ENCODE results near the gene DPM2. TPM values are rescaled to one million over a fixed set of nuclear protein-coding genes. Genes with fewer than 3 reads are reported as not detected.

The DPM2 gene, protein sequence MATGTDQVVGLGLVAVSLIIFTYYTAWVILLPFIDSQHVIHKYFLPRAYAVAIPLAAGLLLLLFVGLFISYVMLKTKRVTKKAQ
- 51.9 and 56.2 TPM in 2 replicates for total RNA-seq (2014; rRNA removed; shearing (Covaris generic))

GRCh38 chr9:127937388-127938297 is at the start of gene DPM2:
Gene DPM2 (minus strand): TSS chr9:127937854. CDS start chr9:127937820, 34 bp downstream.
- peak; percentile 95 for DNase-seq (ENCODE audit: low read depth)

GRCh38 chr9:127987103-127987614 is 49.5 kb upstream of the DPM2 start:
- DNase-seq (ENCODE audit: low read depth), result peak; percentile 85

GRCh38 chr9:127985011-127985410 is 47.4 kb upstream of the DPM2 start:
- no peak for DNase-seq (ENCODE audit: low read depth)

DNA sequence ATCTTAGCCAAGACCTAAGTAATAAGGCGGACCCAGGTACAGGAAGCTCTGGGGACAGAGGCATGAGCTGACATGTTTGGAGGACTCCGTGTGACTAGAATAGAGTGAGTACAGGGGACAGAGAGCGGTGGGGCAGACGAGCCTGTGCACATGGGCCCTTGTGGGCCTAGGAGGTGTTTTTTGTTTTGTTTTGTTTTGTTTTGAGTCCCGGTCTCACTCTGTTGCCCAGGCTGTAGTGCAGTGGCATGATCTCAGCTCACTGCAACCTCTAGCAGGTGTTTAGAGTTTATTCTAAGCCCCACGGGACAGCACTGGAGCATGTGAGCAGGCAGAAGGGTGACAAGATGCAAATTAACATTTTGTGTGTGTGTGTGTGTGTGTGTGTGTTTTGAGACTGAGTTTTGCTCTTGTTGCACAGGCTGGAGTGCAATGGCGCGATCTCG is 46.2 kb upstream of the DPM2 start:
- no peak for DNase-seq (ENCODE audit: low read depth)

DNA sequence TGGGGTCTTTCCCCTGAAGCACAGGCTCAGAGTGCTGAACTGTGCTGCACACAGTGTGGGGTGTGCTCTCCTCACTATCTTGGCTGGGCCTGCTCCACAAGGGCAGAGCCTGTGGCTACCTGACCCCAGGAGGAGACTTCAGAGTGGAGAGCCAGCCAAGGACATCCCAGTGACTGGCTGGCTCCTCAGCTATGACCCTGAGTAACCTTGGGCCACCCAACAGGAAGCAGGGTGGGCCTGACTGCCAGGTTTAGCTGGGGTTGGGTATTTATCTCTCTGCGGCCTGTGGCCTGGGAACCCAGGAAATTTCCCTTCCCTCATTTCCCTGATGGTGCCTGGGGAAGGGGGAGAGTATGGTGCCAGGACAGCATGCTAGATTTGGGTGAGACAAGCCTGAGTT is 45.3 kb upstream of the DPM2 start:
- no peak for DNase-seq (ENCODE audit: low read depth)

DNA sequence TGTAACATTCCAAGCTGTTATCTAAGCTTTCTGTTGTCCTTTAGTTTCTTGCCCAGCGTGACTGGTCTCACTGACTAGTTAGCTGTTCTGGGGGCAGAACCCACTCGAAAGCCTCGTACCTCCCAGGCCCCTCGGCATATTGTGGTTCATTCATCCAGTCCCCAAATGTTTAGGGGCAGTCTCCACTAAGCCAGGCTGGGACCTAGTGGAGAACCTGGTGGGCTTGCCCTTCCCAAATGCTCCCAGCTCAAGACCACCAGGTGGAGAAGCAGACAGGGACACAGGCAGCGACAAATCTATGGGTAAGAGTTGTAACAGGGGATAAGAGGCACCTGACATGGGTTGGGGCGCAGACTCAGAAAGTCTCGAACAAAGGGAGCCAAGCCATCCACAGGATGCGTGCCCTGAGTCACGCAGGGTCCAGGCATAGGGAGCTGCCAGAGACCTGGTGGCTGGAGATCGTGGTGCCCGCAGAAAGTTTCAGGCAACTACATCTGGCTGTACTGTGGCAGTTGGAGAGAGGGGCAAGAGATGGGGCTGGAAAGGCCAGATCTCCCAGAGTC is 44.0 kb upstream of the DPM2 start:
- no peak for DNase-seq (ENCODE audit: low read depth)

DNA sequence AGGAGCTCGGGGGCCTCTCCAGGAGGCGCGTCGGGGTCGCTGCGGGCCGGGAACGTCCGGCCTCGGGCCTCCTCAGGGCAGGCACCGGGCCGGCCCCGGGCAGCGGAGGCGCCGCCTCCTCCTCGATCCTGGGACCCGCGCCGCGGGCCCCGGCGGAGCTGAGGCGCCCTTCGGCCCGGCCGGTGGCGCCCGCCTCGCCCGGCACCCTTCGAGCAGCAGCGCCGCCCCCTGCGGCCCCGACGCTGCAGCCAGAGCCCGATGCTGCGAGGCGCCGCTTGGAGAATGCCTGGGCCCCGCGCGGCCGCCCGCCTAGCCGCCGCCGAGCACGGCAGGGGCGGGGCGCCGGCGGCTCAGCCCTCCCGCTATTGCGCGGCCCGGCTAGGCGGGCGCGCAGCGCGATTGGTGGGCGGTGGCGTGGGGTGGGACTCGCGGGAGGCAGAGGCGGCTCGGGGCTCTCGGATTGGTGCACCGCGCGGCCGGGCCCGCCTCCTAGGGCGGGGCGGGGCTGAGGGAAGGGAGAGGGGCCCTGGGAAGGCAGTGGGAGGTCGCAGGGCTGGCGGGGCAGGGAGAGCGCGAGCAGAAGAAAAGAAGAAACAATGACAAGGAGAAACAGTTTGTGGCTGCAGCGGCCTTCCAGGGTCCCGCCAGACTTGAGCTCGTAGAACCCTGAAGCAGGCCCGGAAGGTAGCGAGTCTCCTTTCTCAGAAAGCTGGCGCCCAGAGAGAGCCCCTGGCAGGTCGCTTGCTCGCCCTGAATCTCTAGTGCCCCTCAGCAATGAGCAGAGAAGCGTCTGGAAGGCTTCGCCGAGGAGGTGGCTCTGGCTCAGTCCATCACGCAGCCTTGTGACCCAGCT is 43.3 kb upstream of the DPM2 start, which contains the start of gene EEIG1:
Gene EEIG1 (minus strand): TSS at position 284 of the 853 bp plus-strand sequence. CDS start 852 bp downstream, outside the sequence.
- DNase-seq (ENCODE audit: low read depth), result peak; percentile 99

DNA sequence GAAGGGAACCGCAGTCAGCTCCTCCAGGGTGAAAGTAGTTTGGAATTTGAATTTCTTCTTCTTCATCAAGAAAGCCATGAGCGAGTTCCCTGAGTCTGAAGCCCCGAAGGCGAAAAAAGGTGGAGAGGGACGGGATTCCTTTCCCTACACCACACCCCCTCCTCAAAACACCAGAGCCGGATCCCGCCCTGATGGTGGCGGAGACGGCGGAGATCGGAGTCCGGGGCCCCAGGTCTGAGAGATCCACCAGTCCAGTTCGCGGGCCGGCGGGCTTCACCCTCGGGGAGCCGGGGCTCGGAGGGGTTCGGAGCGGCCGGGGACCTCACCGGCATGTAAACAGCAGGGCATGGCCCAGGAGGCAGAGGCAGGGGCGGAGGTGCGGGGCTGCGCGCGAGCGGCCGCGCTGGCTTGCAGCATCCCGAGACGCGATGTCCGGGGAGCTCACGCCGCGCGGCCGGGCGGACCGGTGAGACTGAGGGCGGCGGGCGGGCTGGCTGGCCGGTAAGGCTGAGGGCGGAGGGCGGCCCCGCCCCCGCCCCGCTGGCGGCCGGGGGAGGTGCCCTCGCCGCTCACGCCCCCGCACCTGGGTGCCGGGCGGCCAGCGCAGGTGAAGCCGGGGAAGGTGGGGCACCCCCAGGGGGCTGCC is 42.5 kb upstream of the DPM2 start:
- DNase-seq (ENCODE audit: low read depth), result peak; percentile 61

- peak; percentile 51 for DNase-seq (ENCODE audit: low read depth)
Measured at GRCh38 chr9:127979333-127980059, 41.8 kb upstream of the DPM2 start.

GRCh38 chr9:127979015-127979332 is 41.3 kb upstream of the DPM2 start:
- DNase-seq (ENCODE audit: low read depth), result no peak

- peak; percentile 80 for DNase-seq (ENCODE audit: low read depth)
Measured at GRCh38 chr9:127977884-127978647, 40.4 kb upstream of the DPM2 start.

- DNase-seq (ENCODE audit: low read depth), result no peak
Measured at GRCh38 chr9:127977009-127977883, 39.6 kb upstream of the DPM2 start.

DNA sequence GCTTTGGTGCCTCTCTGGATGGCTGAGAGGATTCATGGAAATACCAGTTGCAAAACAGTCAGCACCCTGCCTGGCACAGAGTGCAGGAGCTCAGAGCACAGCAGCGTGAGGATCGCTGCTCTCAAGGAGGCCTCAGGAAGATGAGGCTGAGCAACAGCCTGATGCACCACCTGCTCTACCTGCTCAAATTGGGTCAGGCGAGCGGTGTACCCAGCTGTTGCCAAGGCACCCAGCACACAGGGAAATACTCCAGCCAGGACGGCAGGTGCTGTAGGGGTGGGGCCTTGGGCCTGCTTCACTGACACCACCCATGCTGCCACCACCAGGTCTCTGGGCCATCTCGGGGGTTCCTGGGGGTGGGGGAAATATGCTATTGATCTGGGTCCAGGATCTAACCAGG is 38.8 kb upstream of the DPM2 start:
- no peak for DNase-seq (ENCODE audit: low read depth)

- DNase-seq (ENCODE audit: low read depth), result no peak
Measured at GRCh38 chr9:127975376-127976315, 38.0 kb upstream of the DPM2 start.

- DNase-seq (ENCODE audit: low read depth), result no peak
Measured at GRCh38 chr9:127974769-127975261, 37.2 kb upstream of the DPM2 start.

DNA sequence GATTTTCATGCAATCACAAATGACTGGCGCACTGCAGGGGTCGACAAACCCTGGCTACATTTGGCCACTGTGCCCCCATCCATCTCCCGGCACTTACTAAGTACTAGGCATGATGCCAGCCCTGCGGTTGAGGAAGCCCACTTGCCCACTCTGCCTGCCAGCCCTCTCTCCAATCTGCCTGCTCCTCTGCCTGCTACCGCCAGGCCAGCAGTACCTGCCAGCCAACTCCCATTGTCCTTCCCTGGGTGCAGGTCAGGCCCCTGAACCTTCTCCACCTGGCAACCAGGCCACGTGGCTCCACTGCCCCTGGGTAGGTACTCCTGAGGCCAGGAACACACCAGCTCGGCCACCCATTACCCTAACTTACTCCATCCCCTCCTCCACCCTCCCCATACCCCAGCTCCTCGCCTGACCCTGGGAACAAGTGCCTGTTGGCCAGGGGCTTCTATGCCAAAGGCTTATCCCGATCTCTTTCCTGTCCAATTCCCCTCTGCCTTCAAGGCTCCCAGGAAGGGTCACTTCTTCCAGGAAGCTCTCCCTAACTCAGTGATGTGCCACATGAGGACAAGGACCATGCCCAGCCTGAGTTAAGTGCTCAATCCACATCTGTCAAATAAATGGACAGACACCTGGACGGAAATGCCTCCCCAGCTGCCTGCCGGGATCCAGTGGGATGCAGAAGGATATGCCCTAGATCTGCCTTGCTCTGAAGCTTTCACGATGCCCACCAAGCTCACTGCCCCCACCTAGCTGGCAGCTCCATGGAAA is 36.5 kb upstream of the DPM2 start:
- DNase-seq (ENCODE audit: low read depth), result no peak
